Right kidney (tissue), 1 donor: ENCODE measurements around the gene RNPS1.
"Not testable (repeated sequence)": the region's sequence is repeated elsewhere in the genome, so short reads cannot be mapped to it uniquely, and the experiment has no call there.

Experiments used
- DNase-seq: peaks from one replicate; pipeline ENCODE4 v3.0.0-alpha.2; 2016

The RNPS1 gene

DNA sequence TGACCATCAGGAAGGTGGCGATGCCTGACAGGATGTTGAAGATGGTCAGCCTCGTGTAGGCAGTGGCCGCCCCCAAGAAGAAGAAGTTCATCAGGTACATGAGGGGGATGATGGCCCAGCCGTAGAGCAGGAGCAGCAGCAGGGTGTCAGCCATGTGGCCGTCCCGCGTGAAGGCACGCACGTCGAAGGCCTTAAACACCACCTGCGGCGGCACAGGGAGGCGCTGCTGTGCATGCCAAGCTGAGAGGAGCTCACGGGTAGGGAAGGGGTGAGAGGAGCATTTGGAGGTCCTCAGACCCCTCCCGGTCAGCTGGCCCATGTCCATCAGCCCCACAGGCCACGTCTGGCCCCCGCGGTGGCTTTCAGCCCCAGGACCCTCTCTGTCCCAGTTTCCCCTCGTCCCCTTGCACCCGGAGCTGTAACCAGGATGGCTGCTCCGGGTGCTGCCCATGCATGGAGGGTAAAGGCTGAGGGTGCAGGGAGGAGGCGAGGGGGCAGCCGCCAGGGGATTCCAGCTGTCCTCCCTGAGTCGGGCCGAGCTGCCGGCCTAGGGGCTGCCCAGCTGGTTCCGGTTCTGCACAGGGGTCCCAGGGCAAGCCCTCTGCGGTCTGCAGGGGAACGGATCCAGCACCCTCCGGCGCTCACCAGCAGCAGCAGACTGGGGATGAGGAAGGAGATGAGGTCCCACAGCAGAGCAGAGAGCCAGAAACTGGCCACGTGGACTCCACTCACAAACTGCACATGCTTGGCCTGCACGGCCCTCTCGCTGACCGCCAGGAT lies 17.1 kb upstream of the RNPS1 start:
- DNase-seq: no peak

DNA sequence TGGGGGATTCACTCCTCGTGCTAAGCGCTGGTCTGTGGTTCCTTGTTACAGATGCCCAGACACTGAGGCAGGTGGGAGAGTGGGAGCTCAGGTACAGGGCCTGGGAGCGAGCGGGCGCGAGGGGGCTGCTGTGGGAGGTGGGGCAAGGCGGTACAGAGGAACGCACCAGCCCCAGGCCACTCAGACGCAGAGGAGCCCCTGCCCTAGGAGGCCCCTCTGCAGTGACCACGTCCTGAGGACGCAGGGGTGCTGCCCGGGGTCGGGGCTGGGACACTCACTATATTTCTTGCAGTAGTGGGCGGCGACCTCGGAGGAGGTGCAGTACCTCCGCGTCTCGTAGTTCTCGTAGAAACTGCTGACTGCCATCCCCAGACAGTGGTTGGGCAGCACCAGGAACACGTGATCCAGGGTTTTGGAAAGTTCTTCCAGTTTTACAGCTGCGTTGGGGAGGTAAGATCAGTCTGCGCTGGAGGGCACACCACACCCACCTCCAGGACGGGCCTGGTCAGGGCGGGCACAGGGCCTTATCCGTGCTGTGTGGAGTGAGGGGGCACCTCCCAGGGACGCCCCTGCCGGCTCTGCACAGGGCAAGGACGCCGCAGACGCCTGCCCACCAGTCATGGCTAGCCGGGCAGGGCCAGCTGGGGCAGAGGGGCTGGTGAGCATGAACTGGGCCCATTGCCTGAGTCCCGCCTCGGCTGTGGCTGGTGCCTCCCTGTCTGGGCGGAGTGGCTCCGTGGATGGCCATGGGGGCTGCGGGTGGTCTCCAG lies 16.3 kb upstream of the RNPS1 start:
- no peak for DNase-seq

DNA sequence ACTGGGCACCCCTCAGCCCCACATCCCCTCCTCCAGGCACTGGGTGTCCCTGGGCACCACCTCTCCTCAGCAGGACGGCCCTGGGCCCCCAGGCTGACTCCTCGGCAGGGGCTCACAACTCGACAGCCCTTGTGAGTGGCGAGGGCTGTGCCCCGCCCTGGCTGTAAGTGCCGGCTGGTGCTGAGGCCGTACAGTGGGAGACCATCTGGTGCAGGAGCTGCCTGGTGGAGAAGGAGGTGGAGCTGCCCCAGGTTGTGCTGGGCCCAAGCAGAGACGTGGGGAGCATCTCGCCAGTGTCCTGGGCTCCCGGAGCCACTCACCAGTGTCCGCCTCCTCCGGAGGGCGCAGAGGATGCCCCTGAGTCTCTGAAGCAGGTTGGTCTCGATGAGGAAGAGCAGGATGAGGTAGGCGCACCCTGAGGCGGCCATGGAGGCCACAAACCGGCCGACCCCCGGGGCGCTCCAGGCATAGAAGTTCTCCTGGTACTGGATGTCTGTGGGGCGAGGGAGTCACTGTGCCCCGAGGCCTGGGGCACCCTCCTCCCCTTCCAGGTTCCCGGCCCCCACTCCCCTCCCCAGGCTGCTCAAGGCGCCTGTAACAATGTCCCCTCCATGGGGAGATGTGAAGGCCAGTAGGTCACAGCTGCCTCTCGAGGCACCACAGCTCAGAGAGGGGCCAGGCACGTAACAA lies 15.1 kb upstream of the RNPS1 start:
- no peak for DNase-seq

DNA sequence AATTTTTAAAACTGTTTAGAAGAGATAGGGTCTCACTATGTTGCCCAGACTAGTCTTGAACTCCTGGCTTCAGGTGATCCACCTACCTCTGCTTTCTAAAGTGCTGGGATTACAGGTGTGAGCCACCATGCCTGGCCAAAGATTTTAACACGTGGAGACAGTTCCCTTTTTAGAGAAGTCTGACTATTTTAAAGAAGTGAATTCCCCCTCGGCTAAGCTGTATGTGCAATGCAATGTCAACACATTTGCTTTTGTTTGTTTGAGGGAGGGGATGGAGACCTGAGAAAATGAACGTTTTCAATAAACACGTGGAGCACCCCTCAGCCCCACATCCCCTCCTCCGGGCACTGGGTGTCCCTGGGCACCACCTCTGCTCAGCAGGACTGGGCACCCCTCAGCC lies 14.3 kb upstream of the RNPS1 start:
- no peak for DNase-seq

DNA sequence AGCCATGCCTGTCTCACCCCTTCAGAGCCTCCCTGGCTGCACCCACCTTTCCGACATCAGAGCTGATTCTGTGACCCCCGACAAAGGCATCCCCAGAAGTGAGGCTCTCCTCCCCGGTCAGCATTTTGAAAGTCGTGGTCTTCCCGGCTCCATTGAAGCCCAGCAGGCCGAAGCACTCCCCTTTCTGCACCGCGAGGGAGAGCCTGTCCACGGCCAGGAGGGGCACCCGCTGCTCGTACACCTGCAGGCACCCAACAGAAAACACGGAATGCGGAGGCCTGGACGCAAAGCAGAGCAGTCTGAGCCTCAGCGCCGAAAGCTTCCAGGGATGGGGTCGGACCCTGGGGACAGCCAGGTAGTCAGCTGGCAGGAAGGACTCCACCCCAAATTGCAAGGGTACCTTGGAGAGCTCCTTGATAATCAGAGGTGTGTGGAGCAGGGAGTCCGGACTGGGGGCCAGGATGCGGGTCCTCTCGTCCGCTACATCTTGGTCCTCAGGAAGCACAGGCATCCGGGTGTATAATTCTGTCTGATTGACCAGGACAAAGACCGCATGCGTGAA lies 13.1 kb upstream of the RNPS1 start:
- DNase-seq: no peak

DNA sequence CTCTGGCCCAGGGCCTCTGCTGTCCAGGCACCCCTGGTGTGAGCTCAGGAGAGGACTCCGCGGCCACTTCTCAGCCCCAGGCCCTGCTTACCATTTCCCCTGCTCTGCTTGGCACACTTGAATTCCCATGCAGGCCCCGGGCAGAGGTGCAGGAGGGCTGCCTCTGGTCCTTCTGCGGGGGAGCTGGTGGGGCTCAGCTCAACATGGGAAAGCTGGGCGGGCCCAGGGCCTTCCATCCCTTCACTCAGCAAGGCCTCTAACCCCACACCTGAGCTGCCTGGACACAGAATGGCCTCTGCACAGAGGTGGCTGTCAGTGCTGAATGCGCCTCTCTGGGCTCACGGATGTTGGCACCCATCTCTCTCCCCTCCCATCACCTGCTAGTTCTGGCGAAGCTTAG lies 12.5 kb upstream of the RNPS1 start:
- no peak for DNase-seq

DNA sequence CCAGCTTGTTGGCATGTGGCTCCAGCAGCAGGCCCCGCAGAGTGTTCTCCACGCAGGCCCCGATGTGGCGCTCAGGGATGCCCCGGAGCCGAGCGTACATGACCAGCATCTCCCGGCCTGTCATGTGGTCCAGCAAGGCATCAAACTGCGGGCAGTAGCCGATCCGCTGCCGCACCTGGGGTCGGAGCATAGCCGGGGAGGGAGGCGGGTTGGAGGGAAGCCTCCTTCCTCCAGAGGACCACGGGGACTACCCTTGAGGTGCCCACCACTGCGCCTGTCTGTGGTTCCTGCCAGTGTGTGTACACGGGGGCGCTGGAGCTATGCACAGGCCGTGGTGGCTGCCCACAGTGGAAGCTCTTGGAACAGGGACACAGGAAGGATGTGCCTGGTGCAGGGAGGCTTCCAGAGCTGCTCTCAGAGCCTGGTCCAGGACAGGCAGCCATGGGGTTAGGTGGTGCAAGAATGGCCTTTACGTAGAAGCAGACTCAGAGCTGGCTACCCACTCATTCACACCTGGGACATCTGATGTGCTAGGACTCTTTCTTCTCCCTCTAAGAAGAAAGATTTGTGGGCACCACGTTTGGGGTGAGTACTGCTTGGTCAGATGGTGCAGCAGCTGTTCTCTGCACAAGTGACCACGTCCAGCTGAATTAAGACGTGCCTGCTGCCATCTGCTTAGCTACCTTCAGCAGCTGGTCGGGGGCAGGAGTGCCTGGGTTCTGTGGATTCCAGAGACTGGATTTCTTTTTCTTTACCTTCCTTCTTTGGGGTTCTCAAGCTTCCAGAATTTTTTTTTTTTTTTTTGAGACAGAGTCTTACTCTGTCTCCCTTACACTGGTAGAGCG lies 11.3 kb upstream of the RNPS1 start:
- DNase-seq: no peak

DNA sequence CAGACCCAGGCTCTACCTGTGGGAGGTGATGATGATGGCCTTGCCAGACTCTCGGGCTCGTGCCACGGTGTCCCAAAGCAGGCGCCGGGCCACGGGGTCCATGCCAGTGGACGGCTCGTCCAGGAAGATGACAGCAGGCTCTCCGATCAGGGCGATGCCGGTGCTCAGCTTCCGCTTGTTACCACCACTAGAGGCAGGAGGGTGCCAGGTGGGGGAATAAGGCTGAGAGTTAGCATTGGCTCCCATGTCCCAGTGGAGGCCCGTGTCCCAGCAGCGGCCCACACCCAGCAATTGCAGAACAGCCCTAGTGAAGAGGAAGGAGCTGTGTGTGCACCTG lies 10.3 kb upstream of the RNPS1 start:
- no peak for DNase-seq

DNA sequence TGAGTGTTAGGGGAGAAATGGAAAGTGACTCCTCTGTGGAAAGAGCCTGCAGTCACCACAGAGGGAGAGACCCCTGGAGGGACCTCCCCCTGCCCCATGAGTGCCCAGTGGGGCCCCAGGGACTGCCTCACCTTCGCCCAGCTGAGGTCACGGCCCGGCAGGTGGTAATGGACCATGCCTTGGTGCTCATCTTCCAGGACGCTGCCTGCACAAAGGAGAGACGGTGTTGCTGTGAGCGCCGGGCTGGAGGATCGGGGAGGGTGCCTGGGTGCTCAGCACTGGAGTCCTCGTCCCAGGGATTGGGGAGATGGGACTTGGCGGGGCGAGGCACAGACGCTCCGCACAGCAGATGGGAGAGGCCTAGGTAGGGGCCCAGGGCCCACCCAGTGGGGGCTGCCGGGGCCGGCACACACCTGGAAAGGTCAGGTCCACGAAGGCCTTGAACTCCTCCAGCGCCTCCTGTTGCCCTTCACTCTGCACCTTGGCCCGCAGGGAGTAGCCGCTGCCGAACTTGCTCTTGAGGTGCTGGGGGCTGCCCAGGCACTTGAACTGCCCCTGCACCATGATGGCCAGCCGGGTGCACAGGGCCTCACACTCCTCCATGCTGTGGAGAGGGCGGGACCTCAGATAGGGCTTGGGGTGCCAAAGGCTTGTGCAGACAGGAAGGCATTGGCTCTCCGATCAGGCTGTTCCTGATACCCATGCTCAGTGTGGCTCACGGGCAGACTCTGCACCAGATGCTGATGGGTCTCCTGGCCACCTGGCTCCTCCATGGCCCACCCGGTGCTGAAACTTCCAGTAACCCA lies 9.7 kb upstream of the RNPS1 start:
- DNase-seq: no peak

DNA sequence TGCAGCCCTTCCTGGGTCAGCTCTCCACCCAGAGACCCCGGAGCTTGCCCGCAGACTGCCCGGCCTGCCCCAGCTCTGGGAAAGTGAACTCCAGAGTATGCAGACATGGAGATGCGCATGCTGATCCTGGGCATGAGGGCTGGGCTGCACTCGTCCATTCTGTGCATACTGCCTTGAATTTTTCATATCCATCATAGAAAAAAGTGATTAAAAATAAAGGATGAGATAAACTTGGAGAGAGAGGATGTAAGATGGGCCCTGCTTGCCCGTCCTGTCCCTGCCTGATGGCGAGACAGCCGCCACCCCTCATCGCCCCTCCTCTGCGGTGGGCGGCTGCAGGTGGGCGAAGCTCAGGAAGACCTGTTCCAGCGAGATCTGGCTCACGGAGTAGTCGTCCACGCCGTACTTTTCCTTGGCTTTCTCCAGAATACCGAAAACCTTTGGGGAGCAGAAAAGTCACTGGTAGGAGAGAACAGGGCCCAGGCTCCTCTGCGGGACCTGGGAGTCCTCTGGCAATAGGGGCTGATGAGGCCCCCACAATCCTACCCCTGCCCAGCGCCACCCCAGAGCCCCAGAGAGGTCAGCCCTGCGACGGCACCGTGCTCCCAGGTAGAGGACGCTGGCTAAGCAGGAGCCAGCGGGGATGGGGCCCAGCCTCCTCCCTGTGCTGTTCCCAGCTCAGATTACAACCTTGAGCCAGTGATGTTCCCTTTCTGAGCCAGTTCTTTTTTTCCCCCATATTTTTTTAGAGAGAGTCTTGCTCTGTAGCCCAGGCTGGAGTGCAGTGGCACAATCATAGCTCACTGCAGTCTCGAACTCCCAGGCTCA lies 8.7 kb upstream of the RNPS1 start:
- DNase-seq: no peak

DNA sequence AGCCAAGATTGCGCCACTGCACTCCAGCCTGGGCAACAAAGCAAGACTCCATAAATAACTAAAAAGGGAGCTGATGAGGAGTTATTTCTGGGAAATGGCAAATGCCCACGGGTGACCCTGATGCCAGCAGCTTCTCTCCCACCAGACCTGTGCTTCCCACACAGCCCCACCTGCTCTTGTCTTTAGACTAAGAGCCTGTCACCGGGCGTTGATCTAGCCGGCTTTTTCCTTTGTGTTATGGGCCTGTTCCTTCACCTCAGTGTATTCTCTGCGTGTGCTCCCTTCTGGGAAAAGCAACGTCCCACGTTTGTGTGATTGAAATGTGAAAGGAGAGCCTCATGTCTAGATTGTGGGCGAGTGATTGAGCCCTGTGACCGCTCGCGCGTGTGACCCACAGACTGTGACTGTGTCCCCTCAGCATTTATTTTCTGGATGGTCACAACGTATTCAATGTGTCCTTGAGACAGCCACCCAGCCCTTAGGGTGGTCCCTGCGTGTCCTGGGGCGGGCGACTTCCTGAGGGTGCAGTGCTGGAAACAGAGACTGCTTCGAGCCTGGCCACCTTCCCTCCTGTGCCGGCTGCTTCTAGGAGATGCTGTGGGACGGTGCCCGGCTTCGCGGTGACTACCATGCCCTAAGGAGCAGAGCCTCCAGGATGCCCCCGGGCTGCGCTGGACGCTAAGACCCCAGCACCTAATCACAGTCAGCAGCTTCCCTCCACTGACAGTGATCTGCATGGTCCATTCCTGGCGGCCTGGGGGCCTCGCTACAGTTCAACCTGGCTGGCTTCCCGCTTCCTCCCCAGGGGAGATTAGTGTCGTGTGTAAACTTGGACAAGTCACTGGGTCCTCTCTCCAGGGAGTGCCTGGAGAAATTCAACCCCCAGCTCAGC lies 7.8 kb upstream of the RNPS1 start:
- DNase-seq: no peak

DNA sequence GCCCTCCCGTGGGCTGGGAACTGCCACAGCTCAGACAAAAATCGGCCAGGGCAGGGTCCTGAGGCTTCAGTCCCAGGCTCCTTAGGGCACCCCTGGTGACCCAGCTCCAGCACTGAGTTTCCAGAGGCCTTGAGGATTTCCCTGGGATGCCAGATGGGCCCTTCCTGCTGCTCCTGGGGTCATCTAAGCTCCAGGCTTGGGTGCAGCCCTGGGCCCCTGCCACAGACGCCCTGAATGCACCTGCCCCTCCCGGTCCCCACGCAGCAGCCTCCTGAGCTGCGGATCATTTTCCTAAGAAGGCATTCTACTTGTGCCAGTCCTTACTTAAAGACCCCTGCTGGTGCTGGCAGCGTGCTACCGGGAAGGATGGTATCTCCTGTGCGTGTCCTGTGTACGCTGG lies 6.0 kb upstream of the RNPS1 start:
- DNase-seq: no peak

DNA sequence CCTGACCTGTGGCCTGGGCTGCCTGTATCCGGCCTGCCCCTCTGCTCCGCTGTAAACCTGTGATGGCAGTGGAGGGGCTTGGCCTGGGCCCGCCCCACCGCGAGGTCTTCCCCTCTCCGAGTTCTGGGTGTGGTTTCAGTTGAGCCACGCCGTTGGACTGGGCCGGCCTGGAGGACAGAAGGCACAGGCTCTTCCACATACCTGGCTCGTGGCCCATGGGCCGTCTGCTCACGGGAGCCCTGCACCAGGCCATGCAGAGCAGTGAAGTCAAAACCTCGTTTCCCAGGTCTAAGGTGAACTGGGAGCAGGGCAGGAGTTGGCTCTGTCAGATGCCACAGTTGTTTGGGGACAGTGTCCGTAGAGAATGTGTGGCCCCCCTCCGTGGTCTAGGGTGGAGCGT lies 5.6 kb upstream of the RNPS1 start:
- DNase-seq: no peak

DNA sequence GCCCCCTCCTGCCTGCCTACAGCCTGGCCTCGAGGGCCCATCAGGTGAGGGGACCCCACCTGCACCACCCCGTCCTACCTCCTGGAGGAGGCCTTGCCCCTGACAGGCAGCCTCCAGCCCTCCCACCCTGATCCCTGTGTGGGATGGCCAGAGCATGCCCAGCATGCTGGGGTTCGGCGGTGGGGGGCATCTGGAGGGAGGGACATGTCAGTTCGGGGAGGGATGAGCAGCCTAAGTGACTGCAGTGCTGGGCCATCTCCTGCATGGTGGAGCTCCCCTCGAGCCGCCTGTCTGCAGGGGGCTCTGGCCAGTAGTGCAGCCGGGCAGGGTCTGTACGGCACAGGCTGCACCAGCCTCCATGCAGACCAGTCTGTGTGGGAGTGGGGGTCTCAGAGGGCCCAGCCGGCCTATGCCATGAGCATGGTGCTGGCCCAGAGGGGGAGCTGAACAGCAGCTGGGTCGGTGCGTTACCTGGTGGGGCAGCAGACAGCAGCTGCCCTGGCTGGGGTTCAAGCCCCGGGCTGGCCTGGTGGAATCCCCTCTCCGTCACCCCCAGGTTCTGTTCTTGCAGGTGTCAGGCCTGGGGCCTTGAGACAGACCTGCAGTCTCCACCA lies 4.0 kb upstream of the RNPS1 start:
- no peak for DNase-seq

DNA sequence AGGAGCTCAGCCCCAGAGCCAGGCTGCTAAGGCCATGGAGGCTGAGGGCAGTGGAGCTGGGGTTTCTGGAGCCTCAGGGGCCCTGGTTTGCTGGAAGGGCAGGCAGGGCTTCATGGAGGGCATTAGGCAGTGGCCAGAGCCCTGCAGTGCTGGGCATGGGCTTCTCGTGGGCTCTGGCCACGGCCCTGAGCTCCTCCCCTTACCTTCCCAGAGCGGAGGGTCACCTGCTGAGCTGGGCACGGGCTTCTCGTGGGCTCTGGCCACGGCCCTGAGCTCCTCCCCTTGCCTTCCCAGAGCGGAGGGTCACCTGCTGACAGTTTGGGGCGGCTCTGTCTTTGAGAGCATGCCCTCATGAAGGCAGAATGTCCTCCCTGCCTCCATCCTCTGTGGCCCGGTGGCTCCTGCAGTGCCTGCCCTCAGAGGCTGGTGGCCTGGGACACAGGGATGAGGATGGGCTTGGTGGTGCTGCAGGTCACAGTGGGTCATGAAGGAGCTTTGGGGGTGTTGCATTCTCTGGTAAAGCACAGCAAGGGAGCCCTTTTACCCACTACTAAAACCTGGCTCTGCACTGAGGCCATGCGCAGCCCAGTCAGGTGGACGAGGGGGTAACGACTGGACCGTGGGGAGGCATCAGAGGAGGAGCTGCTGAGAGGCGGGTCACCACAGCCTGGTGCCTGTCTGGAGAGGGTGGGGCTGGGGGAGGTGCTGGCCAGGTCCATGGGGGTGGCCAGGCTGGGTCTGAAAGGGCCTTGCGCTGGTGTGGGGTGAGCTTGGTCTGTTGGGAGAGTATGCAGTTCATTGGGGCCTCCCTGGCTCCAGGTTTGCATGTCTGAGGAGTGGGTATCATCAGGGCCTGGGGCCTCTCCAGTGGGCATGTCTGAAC lies 2.9 kb upstream of the RNPS1 start:
- DNase-seq: no peak

DNA sequence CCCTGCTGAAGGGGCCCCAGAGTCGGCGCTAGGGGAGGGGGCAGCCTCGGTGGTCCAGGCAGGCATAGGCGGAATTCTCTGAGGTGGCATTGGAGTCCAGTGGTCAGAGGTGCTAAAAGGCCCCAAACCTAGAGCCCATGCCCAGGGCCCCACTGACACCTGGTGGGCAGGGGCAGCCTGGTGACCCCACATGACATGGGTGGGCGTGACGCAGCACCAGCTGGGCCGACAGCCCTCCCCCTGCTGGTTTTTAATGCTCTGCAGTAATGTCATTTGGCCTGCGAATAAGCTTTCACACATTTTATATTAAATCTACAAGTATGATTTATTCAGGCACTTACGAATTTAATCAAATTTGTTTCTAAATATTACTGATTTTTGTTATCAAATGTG lies 2.1 kb upstream of the RNPS1 start:
- no peak for DNase-seq

DNA sequence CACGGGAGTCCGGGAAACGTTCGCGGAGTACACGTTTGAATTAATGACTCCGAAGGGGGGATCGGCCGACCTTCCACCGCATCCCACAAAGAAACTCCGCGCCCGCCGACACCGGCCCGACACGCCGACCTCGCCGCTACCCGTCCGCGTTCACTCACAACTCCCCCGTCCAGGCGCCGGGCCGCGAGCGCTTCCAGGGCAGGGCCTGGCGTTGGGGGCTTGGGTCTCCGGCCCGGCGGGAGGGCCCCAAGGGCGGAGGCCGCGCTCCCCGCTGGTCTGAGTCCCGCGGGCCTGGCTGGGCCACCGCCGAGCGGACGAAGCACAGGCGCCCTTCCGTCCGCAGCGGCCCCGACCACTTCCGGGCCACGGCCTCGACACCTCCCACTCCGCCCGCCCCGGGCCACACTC lies 417 bp downstream of the RNPS1 start:
- DNase-seq: peak; percentile 100

DNA sequence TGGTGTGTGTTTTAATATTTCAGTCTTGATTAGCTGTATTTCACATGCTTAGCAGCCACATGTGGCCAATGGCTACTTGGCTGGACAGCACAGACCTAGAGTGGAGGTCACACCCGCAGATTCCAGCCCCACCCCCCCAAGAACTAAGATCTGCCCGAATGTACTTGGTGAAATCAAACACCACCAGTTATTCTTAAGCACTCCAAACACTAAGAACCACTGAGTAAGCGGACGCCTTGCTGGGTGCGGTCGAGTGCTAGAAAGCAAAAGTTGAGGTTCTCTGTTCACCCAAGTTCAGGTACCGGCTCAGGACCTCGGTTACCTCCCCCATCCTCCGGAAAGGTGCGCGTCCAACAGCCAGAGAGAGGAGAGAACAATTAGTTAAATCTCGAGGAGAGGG lies 1.0 kb downstream of the RNPS1 start:
- DNase-seq: not testable (repeated sequence)
